ENCODE results near the gene TBC1D8B. TPM values are rescaled to one million over a fixed set of nuclear protein-coding genes. Genes with fewer than 3 reads are reported as not detected.

The TBC1D8B gene
- total and polyA plus RNA-seq, 2 of the 13 experiments (the other 11 are each of a cell fraction or from before 2014, with no cell fraction given): 6.2 to 7.2 TPM

GRCh38 chrX:106898462-106898861, 96.0 kb downstream of the TBC1D8B start:
- Histone ChIP-seq H3K27ac (ENCODE audit: extremely low read length, insufficient read depth, low read length) (no peak overlapping the region), H3K4me2 (ENCODE audit: low read depth, low read length) (peak overlapping the region; percentile 32; the same call in 1 of the 2 replicates), H3K27me3 (ENCODE audit: control insufficient read depth in 1 of 2, insufficient read depth in 2 of 2, low read length in 2 of 2) (no peaks in the 10 kb centered on the region), H3K9ac (ENCODE audit: insufficient read depth, low read depth, low read length) (no peak overlapping the region), H3K4me3 (replicated peaks in 1 of 3; ENCODE audit: insufficient read depth in 1 of 3, low read depth in 2 of 3, low read length in 3 of 3) (no peak overlapping the region), H3K4me1 (ENCODE audit: insufficient read depth, low read length) (peaks cover 70% of the 10 kb centered on the region), H3K9me3 (ENCODE audit: low read length) (no peaks in the 10 kb centered on the region), H3K79me2 (ENCODE audit: insufficient read depth, low read length) (no peaks in the 10 kb centered on the region), H2AFZ (ENCODE audit: low read length) (no peak overlapping the region), H3K36me3 (replicated peaks in 1 of 2; ENCODE audit: control insufficient read depth in 1 of 2, insufficient read depth in 2 of 2, low read length in 2 of 2) (no peaks in the 10 kb centered on the region), H4K20me1 (ENCODE audit: insufficient read depth, low read length) (no peaks in the 10 kb centered on the region)
- ATAC-seq (peak; percentile 63), FAIRE-seq (peak; percentile 96), DNase-seq (ENCODE audit: low spot score) (peak; percentile 80)
- in situ Hi-C loops (cut with HindIII; ENCODE audit: extremely low pct_ligation_motif_present, low pct_unique_long_range_greater_than_20kb): no loop called here
- CTCF ChIA-PET (ENCODE audit: low intra/inter-chr PET ratio, low total read pairs): interaction anchor here (0.7 to 2.4 kb wide), 4 partner anchors 34 to 61 kb away, joined by 3 to 15 read pairs (median 6); no protein-coding TSS in a partner anchor
- no TSS peak for BruUV-seq (replicated peaks)
- intact Hi-C loops (cut with micrococcal nuclease; ENCODE audit: unreplicated experiment): loop anchor here (1.0 kb wide), 2 partner anchors 35 to 62 kb away; no protein-coding TSS in a partner anchor
- WGBS (ENCODE audit: low lambda C conversion rate): 8% methylated on average over 1 of the region's 1 CpG
- POLR2A ChIA-PET: interaction anchor here (0.8 to 1.7 kb wide), 2 partner anchors 35 to 61 kb away, joined by 4 to 7 read pairs; no protein-coding TSS in a partner anchor
- TF ChIP-seq ZMYM2 (CRISPR knock-in tag; IDR thresholded peaks at IDR 0.05): peak; percentile 57; the same call in 1 of the 2 replicates
- 0 out of 2 replicates have a peak, but pooled peaks have one; percentile 51 for TF ChIP-seq KDM3A (CRISPR knock-in tag; IDR thresholded peaks at IDR 0.05; ENCODE audit: low read depth)
- no peak for TF ChIP-seq REST (IDR thresholded peaks at IDR 0.05; ENCODE audit: borderline replicate concordance in 1 of 2, low read depth in 1 of 2, low read length in 2 of 2)
- peak; percentile 73 for TF ChIP-seq CTCF (CRISPR knock-in tag; IDR thresholded peaks at IDR 0.05)
- peak; percentile 67; the same call in 1 of the 2 replicates for TF ChIP-seq ZMYM3 (CRISPR knock-in tag; IDR thresholded peaks at IDR 0.05)
- TF ChIP-seq SMC3 (IDR thresholded peaks at IDR 0.05; ENCODE audit: low read length): peak; percentile 63
- TF ChIP-seq ZBTB44 (CRISPR knock-in tag; IDR thresholded peaks at IDR 0.05): no peak
- TF ChIP-seq PRDM10 (CRISPR knock-in tag; IDR thresholded peaks at IDR 0.05; ENCODE audit: low read depth): peak; percentile 27; the same call in 1 of the 2 replicates
- no peak for TF ChIP-seq ZNF567 (CRISPR knock-in tag; IDR thresholded peaks at IDR 0.05; ENCODE audit: borderline replicate concordance)
- peak; percentile 98 for TF ChIP-seq ZNF629 (CRISPR knock-in tag; conservative IDR thresholded peaks at IDR 0.05)
- TF ChIP-seq MIXL1 (CRISPR knock-in tag; IDR thresholded peaks at IDR 0.05): peak; percentile 69; the same call in 1 of the 2 replicates

All from HepG2 (cell line).